ENCODE results near the gene BRME1.
"Not testable (repeated sequence)": the region's sequence is repeated elsewhere in the genome, so short reads cannot be mapped to it uniquely, and the experiment has no call there.

BRME1 gene

GRCh38 chr19:13926715-13927114, 20.8 kb upstream of the BRME1 start:
- TF ChIP-seq CTCF (IDR thresholded peaks at IDR 0.05; ENCODE audit: control insufficient read depth, insufficient read depth, low read depth, low read length, missing control alignments), result no peak
- DNase-seq (ENCODE audit: low read depth), result no peak
- no peak overlapping the region for H3K4me3 ChIP-seq (ENCODE audit: control insufficient read depth, low read depth, low read length)

- no peak overlapping the region for H3K4me3 ChIP-seq (ENCODE audit: control insufficient read depth, low read depth, low read length)
- no peak for DNase-seq (ENCODE audit: low read depth)
- TF ChIP-seq CTCF (IDR thresholded peaks at IDR 0.05; ENCODE audit: control insufficient read depth, insufficient read depth, low read depth, low read length, missing control alignments), result no peak
Observed at GRCh38 chr19:13926010-13926409, 20.1 kb upstream of the BRME1 start.

GRCh38 chr19:13923194-13923987, 17.5 kb upstream of the BRME1 start:
- no peak overlapping the region for H3K4me3 ChIP-seq (ENCODE audit: control insufficient read depth, low read depth, low read length)
- TF ChIP-seq CTCF (IDR thresholded peaks at IDR 0.05; ENCODE audit: control insufficient read depth, insufficient read depth, low read depth, low read length, missing control alignments), result no peak
- DNase-seq (ENCODE audit: low read depth), result no peak

GRCh38 chr19:13922118-13922517, 16.2 kb upstream of the BRME1 start:
- not testable (repeated sequence) for DNase-seq (ENCODE audit: low read depth); H3K4me3 ChIP-seq (ENCODE audit: control insufficient read depth, low read depth, low read length)

DNA sequence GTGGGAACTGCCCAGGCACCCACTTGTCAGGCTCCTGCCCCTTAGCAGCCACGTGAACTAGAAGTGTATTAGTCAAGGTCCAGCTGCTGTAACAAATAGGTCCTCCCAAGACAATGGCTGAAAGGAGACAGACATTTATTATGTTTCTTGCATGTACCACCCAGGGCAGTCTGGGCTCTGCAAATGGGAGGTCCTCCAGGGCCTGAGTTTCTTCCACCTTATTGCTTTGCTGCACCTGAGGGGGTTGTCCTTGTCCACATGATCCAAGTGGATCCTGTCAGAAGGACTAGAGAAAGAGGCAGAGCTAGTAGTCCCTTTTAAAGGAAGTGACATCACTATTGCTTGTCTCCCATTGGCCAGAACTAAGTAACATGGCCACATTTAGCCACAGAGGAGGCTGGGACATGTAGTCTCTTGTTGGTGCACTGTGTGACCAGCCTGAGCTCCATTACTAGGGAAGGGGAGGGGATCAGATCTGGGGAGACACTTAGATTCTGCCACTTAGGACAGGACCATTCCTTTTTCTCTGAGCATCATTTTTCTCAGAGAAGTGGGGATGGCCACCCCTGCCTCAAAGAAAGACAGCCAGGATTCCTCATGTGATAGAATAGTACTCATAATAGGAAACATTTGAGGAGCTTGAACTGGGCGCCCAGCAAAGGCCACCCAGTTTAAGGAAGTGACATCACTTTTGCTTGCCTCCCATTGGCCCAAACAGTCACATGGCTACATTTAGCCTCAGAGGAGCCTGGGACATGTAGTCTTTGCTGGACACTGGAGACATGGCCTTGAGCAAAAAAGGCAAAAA, 15.2 kb upstream of the BRME1 start:
- H3K4me3 ChIP-seq (ENCODE audit: control insufficient read depth, low read depth, low read length), result no peak overlapping the region
- DNase-seq (ENCODE audit: low read depth), result no peak
- TF ChIP-seq CTCF (IDR thresholded peaks at IDR 0.05; ENCODE audit: control insufficient read depth, insufficient read depth, low read depth, low read length, missing control alignments), result no peak

DNA sequence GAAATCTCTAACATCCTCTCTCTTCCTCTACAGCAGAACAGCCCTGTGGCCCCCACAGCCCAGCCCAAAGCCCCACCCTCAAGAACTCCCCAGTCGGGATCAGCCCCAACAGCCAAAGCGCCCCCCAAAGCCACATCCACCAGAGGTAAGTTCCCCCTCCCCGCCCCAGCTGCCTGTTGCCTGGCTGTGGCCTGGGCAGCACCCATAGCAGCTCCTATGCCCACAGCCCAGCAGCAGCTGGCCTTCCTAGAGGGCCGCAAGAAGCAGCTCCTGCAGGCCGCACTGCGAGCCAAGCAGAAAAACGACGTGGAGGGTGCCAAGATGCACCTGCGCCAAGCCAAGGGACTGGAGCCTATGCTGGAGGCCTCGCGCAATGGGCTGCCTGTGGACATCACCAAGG, 14.6 kb upstream of the BRME1 start:
- no peak overlapping the region for H3K4me3 ChIP-seq (ENCODE audit: control insufficient read depth, low read depth, low read length)
- TF ChIP-seq CTCF (IDR thresholded peaks at IDR 0.05; ENCODE audit: control insufficient read depth, insufficient read depth, low read depth, low read length, missing control alignments), result no peak
- no peak for DNase-seq (ENCODE audit: low read depth)
